H1 (cell line): ENCODE data around the gene PIBF1. TPM values are rescaled to one million over a fixed set of nuclear protein-coding genes. Genes with fewer than 3 reads are reported as not detected.

Experiments used
- CTCF ChIA-PET: fragments of 300-600 bp; sonication (Branson Sonifier 250); formaldehyde crosslinking; loops from one replicate; lab custom pipeline; 2021; ENCODE audit not compliant: partially characterized antibody; lab: Charles Lee
- POLR2A ChIA-PET: fragments of 300-600 bp; sonication (Branson Sonifier 250); formaldehyde crosslinking; loops from one replicate; lab custom pipeline; 2021; ENCODE audit warnings: inconsistent platforms; ENCODE audit not compliant: partially characterized antibody; lab: Charles Lee
- DNase-seq, 2 experiments: peaks; one replicate each; pipeline versions ENCODE4 v3.0.0 to v3.0.0-alpha.2; 2010 to 2022; ENCODE audit warnings: low spot score in 2 of 2, low read depth in 1 of 2, mixed read lengths in 1 of 2
- FAIRE-seq: peaks from 2 replicates; lab custom pipeline; 2011; peaks lifted over from hg19 to GRCh38; lab: Jason Lieb, UNC
- H2AFZ ChIP-seq: 2 replicates; pipeline ENCODE4 v1.8.1; 2012; ENCODE audit warnings: low read length, inconsistent platforms
- H2AK5ac ChIP-seq: 2 replicates; pipeline ENCODE4 v1.6.1; 2013; ENCODE audit warnings: low read depth, low read length
- H2BK120ac ChIP-seq: replicated peaks from 2 replicates; pipeline ENCODE3; 2013; ENCODE audit warnings: low read depth, low read length, inconsistent platforms
- H2BK12ac ChIP-seq: 2 replicates; pipeline ENCODE4 v1.6.1; 2013; ENCODE audit warnings: low read depth, low read length
- H2BK15ac ChIP-seq: 2 replicates; pipeline ENCODE4 v1.6.1; 2013; ENCODE audit warnings: low read length
- H2BK20ac ChIP-seq: 2 replicates; pipeline ENCODE4 v1.6.1; 2013; ENCODE audit warnings: low read length
- H2BK5ac ChIP-seq: 2 replicates; pipeline ENCODE4 v1.6.1; 2013; ENCODE audit warnings: low read depth, low read length
- H3K14ac ChIP-seq: 2 replicates; pipeline ENCODE4 v1.6.1; 2013; ENCODE audit warnings: inconsistent platforms; ENCODE audit not compliant: insufficient read length
- H3K18ac ChIP-seq: 2 replicates; pipeline ENCODE4 v1.6.1; 2013; ENCODE audit warnings: low read length; ENCODE audit errors: extremely low read depth
- H3K23ac ChIP-seq: 2 replicates; pipeline ENCODE4 v1.6.1; 2013; ENCODE audit warnings: inconsistent platforms; ENCODE audit not compliant: insufficient read length
- H3K23me2 ChIP-seq: 2 replicates; pipeline ENCODE4 v1.6.1; 2013; ENCODE audit warnings: low read depth, low read length
- H3K27ac ChIP-seq: 2 replicates; pipeline ENCODE4 v1.6.1; 2011; ENCODE audit warnings: low read depth, low read length, inconsistent platforms
- H3K27me3 ChIP-seq, 4 experiments: replicated peaks in 1 of 4; 1 replicate in 1 of 4; 2 replicates in 3 of 4; pipeline versions ENCODE4 v1.6.1 to v1.8.1; 2011 to 2013; ENCODE audit warnings: low read length in 3 of 4, mild to moderate bottlenecking in 3 of 4, inconsistent platforms in 2 of 4, mixed read lengths in 2 of 4, moderate library complexity in 1 of 4; ENCODE audit not compliant: control insufficient read depth in 3 of 4, insufficient read depth in 3 of 4; ENCODE audit errors: extremely low read depth in 1 of 4
- H3K36me3 ChIP-seq, 4 experiments: 2 replicates each; pipeline versions ENCODE4 v1.6.1 to v1.8.1; 2011 to 2013; ENCODE audit warnings: mild to moderate bottlenecking in 4 of 4, low read length in 3 of 4, moderate library complexity in 2 of 4, control low read depth in 1 of 4, inconsistent platforms in 1 of 4; ENCODE audit not compliant: insufficient read depth in 4 of 4, control insufficient read depth in 2 of 4
- H3K4ac ChIP-seq: replicated peaks from 2 replicates; pipeline ENCODE3; 2013; ENCODE audit warnings: low read length, low read depth, mixed read lengths, inconsistent platforms; ENCODE audit not compliant: insufficient read length
- H3K4me1 ChIP-seq, 4 experiments: replicated peaks in 1 of 4; 1 replicate in 1 of 4; 2 replicates in 3 of 4; pipeline versions ENCODE4 v1.6.1 to v1.8.1; 2011 to 2013; ENCODE audit warnings: low read length in 3 of 4, inconsistent platforms in 2 of 4, mixed read lengths in 1 of 4; ENCODE audit not compliant: insufficient read depth in 4 of 4, control insufficient read depth in 3 of 4
- H3K4me2 ChIP-seq, 2 experiments: 2 replicates each; pipeline versions ENCODE4 v1.6.1 to v1.8.1; 2011 to 2013; ENCODE audit warnings: low read depth in 2 of 2, low read length in 2 of 2, control low read depth in 1 of 2, inconsistent platforms in 1 of 2, mild to moderate bottlenecking in 1 of 2; ENCODE audit not compliant: insufficient read depth in 1 of 2
- H3K4me3 ChIP-seq, 4 experiments: fragments of 200-600, 300-600 bp in 1 of 4; sonication (generic), shearing (Covaris generic), sonication (Bioruptor Twin) in 1 of 4; 2 replicates each; pipeline versions ENCODE4 v1.5.1 to v1.8.1; 2011 to 2016; ENCODE audit warnings: low read length in 4 of 4, low read depth in 3 of 4, control low read depth in 2 of 4, inconsistent platforms in 2 of 4, mild to moderate bottlenecking in 2 of 4, mixed read lengths in 1 of 4, moderate library complexity in 1 of 4; ENCODE audit not compliant: insufficient read depth in 2 of 4; ENCODE audit errors: extremely low read depth in 1 of 4
- H3K56ac ChIP-seq: replicated peaks from 2 replicates; pipeline ENCODE3; 2013; ENCODE audit warnings: low read depth, mild to moderate bottlenecking, mixed read lengths, low read length, inconsistent platforms; ENCODE audit not compliant: insufficient read length
- H3K79me1 ChIP-seq: 2 replicates; pipeline ENCODE4 v1.6.1; 2013; ENCODE audit warnings: low read depth, low read length, control low read depth
- H3K79me2 ChIP-seq, 2 experiments: 2 replicates each; pipeline versions ENCODE4 v1.6.1 to v1.8.1; 2012 to 2013; ENCODE audit warnings: low read length in 2 of 2, mild to moderate bottlenecking in 2 of 2, inconsistent platforms in 1 of 2; ENCODE audit not compliant: insufficient read depth in 2 of 2, control insufficient read depth in 1 of 2
- H3K9ac ChIP-seq, 4 experiments: replicated peaks in 1 of 4; 1 replicate in 1 of 4; 2 replicates in 3 of 4; pipeline versions ENCODE4 v1.6.1 to v1.8.1; 2011 to 2013; ENCODE audit warnings: low read depth in 3 of 4, low read length in 3 of 4, control low read depth in 2 of 4, mild to moderate bottlenecking in 2 of 4, moderate library complexity in 2 of 4, inconsistent platforms in 1 of 4; ENCODE audit errors: extremely low read depth in 1 of 4
- H3K9me3 ChIP-seq, 2 experiments: 2 replicates each; pipeline versions ENCODE4 v1.6.1 to v1.8.1; 2012 to 2013; ENCODE audit warnings: mild to moderate bottlenecking in 2 of 2, moderate library complexity in 2 of 2, control low read depth in 1 of 2, inconsistent platforms in 1 of 2, low read depth in 1 of 2, low read length in 1 of 2, mixed read lengths in 1 of 2; ENCODE audit not compliant: insufficient read depth in 2 of 2
- H4K20me1 ChIP-seq, 2 experiments: replicated peaks in 1 of 2; 2 replicates each; pipeline versions ENCODE3 to v1.8.1; 2011 to 2013; ENCODE audit warnings: inconsistent platforms in 2 of 2, low read length in 2 of 2, mild to moderate bottlenecking in 1 of 2; ENCODE audit not compliant: insufficient read depth in 2 of 2, control insufficient read depth in 1 of 2
- H4K5ac ChIP-seq: 2 replicates; pipeline ENCODE4 v1.6.1; 2013; ENCODE audit warnings: low read length, low read depth, mixed read lengths, inconsistent platforms; ENCODE audit not compliant: insufficient read length
- H4K8ac ChIP-seq: 2 replicates; pipeline ENCODE4 v1.8.0; 2013; ENCODE audit warnings: mild to moderate bottlenecking, moderate library complexity, low read length, inconsistent platforms; ENCODE audit not compliant: insufficient read depth; ENCODE audit errors: extremely low read depth
- H4K91ac ChIP-seq: replicated peaks from 2 replicates; pipeline ENCODE3; 2013; ENCODE audit warnings: low read length, mixed read lengths, inconsistent platforms; ENCODE audit not compliant: insufficient read length
- BRCA1 ChIP-seq: IDR thresholded peaks from 2 replicates; pipeline ENCODE4 v1.6.1; 2012; ENCODE audit warnings: low read depth, low read length, improper control_type of control experiment
- CBX8 ChIP-seq: fragments of 300-800, 300-1000 bp; sonication (generic); IDR thresholded peaks from 2 replicates; pipeline ENCODE4 v1.7.1; 2016; ENCODE audit warnings: low read depth, low read length, borderline replicate concordance
- CEBPB ChIP-seq: IDR thresholded peaks from 2 replicates; pipeline ENCODE4 v1.6.1; 2012; ENCODE audit warnings: low read depth, low read length
- CHD2 ChIP-seq: IDR thresholded peaks from 2 replicates; pipeline ENCODE4 v1.6.1; 2012; ENCODE audit warnings: low read length, improper control_type of control experiment
- KDM5A ChIP-seq: fragments of 200-600 bp; IDR thresholded peaks from 2 replicates; pipeline ENCODE4 v1.7.1; 2012; ENCODE audit warnings: mild to moderate bottlenecking, low read length, inconsistent platforms, mixed read lengths
- POLR2A ChIP-seq, 2 experiments: IDR thresholded peaks; 1 replicate in 1 of 2; 2 replicates in 1 of 2; pipeline ENCODE4 v1.6.1; 2011; ENCODE audit warnings: low read depth in 2 of 2, low read length in 2 of 2, mild to moderate bottlenecking in 2 of 2; ENCODE audit errors: control extremely low read depth in 1 of 2
- RBBP5 ChIP-seq: IDR thresholded peaks from 2 replicates; pipeline ENCODE4 v1.7.1; 2012; ENCODE audit warnings: low read depth, mild to moderate bottlenecking, inconsistent platforms, low read length, moderate library complexity, borderline replicate concordance
- RNF2 ChIP-seq: fragments of 200-900, 300-1000 bp; sonication (generic); IDR thresholded peaks from 2 replicates; pipeline ENCODE4 v1.7.1; 2016; ENCODE audit warnings: borderline replicate concordance, low read depth, mild to moderate bottlenecking, antibody characterized with exemption, low read length; ENCODE audit not compliant: poor library complexity, severe bottlenecking; ENCODE audit errors: missing control alignments
- SIN3A ChIP-seq, 2 experiments: IDR thresholded peaks in 1 of 2; conservative IDR thresholded peaks in 1 of 2; 2 replicates each; pipeline ENCODE4 v1.6.1; 2011 to 2012; ENCODE audit warnings: low read length in 2 of 2, improper control_type of control experiment in 1 of 2, low read depth in 1 of 2, mild to moderate bottlenecking in 1 of 2
- SIX5 ChIP-seq: IDR thresholded peaks from 2 replicates; pipeline ENCODE4 v1.6.1; 2011; ENCODE audit warnings: mild to moderate bottlenecking, low read depth, low read length
- SRF ChIP-seq: IDR thresholded peaks from 2 replicates; pipeline ENCODE4 v1.6.1; 2011; ENCODE audit warnings: mild to moderate bottlenecking, low read depth, low read length, moderate library complexity
- TAF1 ChIP-seq: IDR thresholded peaks from 2 replicates; pipeline ENCODE4 v1.6.1; 2011; ENCODE audit warnings: mild to moderate bottlenecking, low read depth, low read length
- TCF12 ChIP-seq: IDR thresholded peaks from 2 replicates; pipeline ENCODE4 v1.6.1; 2011; ENCODE audit warnings: low read depth, mild to moderate bottlenecking, low read length
- YY1 ChIP-seq: IDR thresholded peaks from 2 replicates; pipeline ENCODE4 v1.6.1; 2011; ENCODE audit warnings: low read depth, mild to moderate bottlenecking, low read length
- WGBS, 2 experiments: shearing (Covaris generic) in 1 of 2; methylation state at CpG; one replicate each; pipeline versions ENCODE4 v1.1.6 to v1.1.7; 2013 to 2015; ENCODE audit warnings: low lambda C conversion rate in 2 of 2, mixed read lengths in 2 of 2, inconsistent platforms in 1 of 2, low coverage in 1 of 2, missing lambda C conversion rate in 1 of 2; ENCODE audit not compliant: insufficient replicate concordance in 2 of 2, insufficient coverage in 1 of 2, insufficient read length in 1 of 2; ENCODE audit errors: extremely low coverage in 1 of 2, missing lambda C conversion rate in 1 of 2; 5-methylcytosine and 5-hydroxymethylcytosine counted together
- polyA plus RNA-seq, 7 experiments: library from polyadenylated mRNA; depleted of rRNA in 3 of 7; stranded (reverse) in 5 of 7; unstranded in 2 of 7; fragments of >200 nt in 5 of 7; fragments of 200-250 nt in 2 of 7; gene quantifications; 1 replicate in 5 of 7; 2 replicates in 1 of 7; 4 replicates in 1 of 7; pipeline versions ENCODE4 v1.2.1 to v1.2.3, GENCODE V29; 2011 to 2013; ENCODE audit warnings: missing spikeins in 2 of 7, mixed read lengths in 2 of 7
- total RNA-seq: library from RNA; stranded (reverse); fragmentation: NEBNext Ultra II Directional; extraction: Animal tissue kit (Norgen Biotek cat#: 25700); gene quantifications from 2 replicates; pipeline ENCODE4 v1.2.1, GENCODE V29; 2021
- TF ChIP-seq, protein P1 (sequence below): IDR thresholded peaks from 2 replicates; pipeline ENCODE4 v1.6.1; 2012; ENCODE audit warnings: inconsistent platforms

PIBF1 gene
- total and polyA plus RNA-seq, 2 of the 8 experiments (the other 6 are each of a cell fraction or from before 2014, with no cell fraction given): 1.1 to 13.2 TPM

DNA sequence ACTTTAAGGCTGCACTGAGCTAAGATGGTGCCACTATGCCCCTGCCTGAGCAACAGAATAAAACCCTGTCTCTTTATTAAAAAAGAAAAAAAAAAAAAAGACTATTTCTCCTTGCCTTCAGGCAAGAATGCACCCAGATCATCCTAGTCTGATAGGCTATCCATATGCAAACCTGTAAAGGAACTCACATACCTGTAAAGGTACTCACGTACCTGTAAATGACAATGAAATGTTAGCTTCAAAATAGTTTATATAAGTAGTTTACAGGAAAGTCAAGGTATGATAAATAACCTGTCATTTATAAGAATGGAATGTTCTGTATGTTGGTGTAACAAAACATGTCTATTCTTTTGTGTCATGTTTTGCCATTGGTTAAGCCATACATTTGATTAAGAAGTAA, 86.3 kb downstream of the PIBF1 start:
- WGBS, 2 experiments: 96% methylated on average over 1 of the region's 1 CpG; no CpG with 5 or more reads in 1 of the 2 experiments
- H2AFZ ChIP-seq: no peak overlapping the region
- H3K4ac ChIP-seq: no peak overlapping the region
- H4K8ac ChIP-seq: no peak overlapping the region
- FAIRE-seq (no peak), DNase-seq (no peak)
- H3K23me2 ChIP-seq: no peaks in the 10 kb centered on the region
- CTCF ChIA-PET: interaction anchor here (0.6 kb wide), 1 partner anchor 56 kb away, joined by 3 read pairs; no protein-coding TSS in a partner anchor
- no peak overlapping the region for H3K9ac ChIP-seq
- H3K4me2 ChIP-seq: no peak overlapping the region
- H3K4me1 ChIP-seq: no peaks in the 10 kb centered on the region
- H2BK5ac ChIP-seq: no peak overlapping the region
- no peak overlapping the region for H2BK15ac ChIP-seq
- no peaks in the 10 kb centered on the region for H3K9me3 ChIP-seq
- H3K27me3 ChIP-seq: no peaks in the 10 kb centered on the region
- no peaks in the 10 kb centered on the region for H3K79me2 ChIP-seq
- H3K79me1 ChIP-seq: no peaks in the 10 kb centered on the region
- H2BK120ac ChIP-seq: no peak overlapping the region
- no peak overlapping the region for H2BK20ac ChIP-seq
- no peak overlapping the region for H3K56ac ChIP-seq
- H4K5ac ChIP-seq: no peak overlapping the region
- H3K14ac ChIP-seq: no peak overlapping the region
- no peak overlapping the region for H3K27ac ChIP-seq
- peaks cover 0 to 4% (median 0%) of the 10 kb centered on the region in 4 experiments; a peak in 1 of 8 replicates for H3K36me3 ChIP-seq
- H4K20me1 ChIP-seq: no peaks in the 10 kb centered on the region
- H2BK12ac ChIP-seq: no peak overlapping the region
- H3K18ac ChIP-seq: no peak overlapping the region
- no peak overlapping the region for H4K91ac ChIP-seq
- no peak overlapping the region for H2AK5ac ChIP-seq
- H3K4me3 ChIP-seq: no peak overlapping the region
- POLR2A ChIA-PET: no interaction called here
- no peak overlapping the region for H3K23ac ChIP-seq
- TF ChIP-seq CBX8: no peak
- no peak for TF ChIP-seq YY1
- TF ChIP-seq KDM5A: no peak
- no peak for TF ChIP-seq POLR2A (IDR thresholded peaks at IDR 0.05; ENCODE audit: control extremely low read depth in 1 of 2, low read depth in 2 of 2, low read length in 2 of 2)
- TF ChIP-seq SRF: no peak
- TF ChIP-seq, protein P1, sequence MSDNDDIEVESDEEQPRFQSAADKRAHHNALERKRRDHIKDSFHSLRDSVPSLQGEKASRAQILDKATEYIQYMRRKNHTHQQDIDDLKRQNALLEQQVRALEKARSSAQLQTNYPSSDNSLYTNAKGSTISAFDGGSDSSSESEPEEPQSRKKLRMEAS: no peak
- TF ChIP-seq RBBP5: no peak
- TF ChIP-seq CHD2: no peak
- no peak for TF ChIP-seq TCF12
- no peak for TF ChIP-seq RNF2
- TF ChIP-seq TAF1: no peak
- no peak for TF ChIP-seq BRCA1
- no peak for TF ChIP-seq SIX5
- no peak for TF ChIP-seq CEBPB
- no peak for TF ChIP-seq SIN3A (conservative IDR thresholded peaks at IDR 0.05 in 1 of 2, IDR thresholded peaks at IDR 0.05 in 1 of 2; ENCODE audit: low read depth in 1 of 2, low read length in 2 of 2)
